ENCODE results near the gene C11orf21.

- TF ChIP-seq CTCF (conservative IDR thresholded peaks at IDR 0.05; ENCODE audit: low read length) (no peak), EZH2phosphoT487 (IDR thresholded peaks at IDR 0.05; ENCODE audit: borderline replicate concordance) (no peak)
Observed at GRCh38 chr11:2327032-2327431, 25.3 kb upstream of the C11orf21 start.
